Mesendoderm (in vitro differentiated cells): ENCODE results near the gene RBFOX1.

Source experiments
- DNase-seq: peaks from one replicate; pipeline ENCODE4 v3.0.0; 2013
- H2AK5ac ChIP-seq: 2 replicates; pipeline ENCODE4 v1.6.1; 2013; ENCODE audit warnings: low read length, inconsistent platforms
- H2BK120ac ChIP-seq: 2 replicates; pipeline ENCODE4 v1.6.1; 2013; ENCODE audit warnings: low read depth, mild to moderate bottlenecking, low read length, moderate library complexity, mixed read lengths
- H2BK15ac ChIP-seq: replicated peaks from 2 replicates; pipeline ENCODE4 v1.6.1; 2013; ENCODE audit warnings: low read depth, mild to moderate bottlenecking, moderate library complexity
- H2BK5ac ChIP-seq: 2 replicates; pipeline ENCODE4 v1.6.1; 2013; ENCODE audit warnings: low read length, inconsistent platforms
- H3K18ac ChIP-seq: 2 replicates; pipeline ENCODE4 v1.6.1; 2013; ENCODE audit warnings: mild to moderate bottlenecking, low read length, mixed read lengths
- H3K23ac ChIP-seq: one replicate; pipeline ENCODE4 v1.6.1; 2013; ENCODE audit warnings: low read length
- H3K27ac ChIP-seq: 2 replicates; pipeline ENCODE4 v1.5.1; 2013; ENCODE audit warnings: low read depth, mild to moderate bottlenecking, inconsistent platforms, low read length, moderate library complexity
- H3K27me3 ChIP-seq: 2 replicates; pipeline ENCODE4 v1.6.1; 2013; ENCODE audit warnings: low read length, control low read depth, mild to moderate bottlenecking, inconsistent platforms; ENCODE audit not compliant: insufficient read depth, poor library complexity
- H3K36me3 ChIP-seq: 2 replicates; pipeline ENCODE4 v1.6.1; 2013; ENCODE audit warnings: low read length, inconsistent platforms; ENCODE audit not compliant: control insufficient read depth, insufficient read depth
- H3K4ac ChIP-seq: one replicate; pipeline ENCODE4 v1.6.1; 2013; ENCODE audit warnings: low read depth, mild to moderate bottlenecking, low read length, moderate library complexity
- H3K4me1 ChIP-seq: 2 replicates; pipeline ENCODE4 v1.6.1; 2013; ENCODE audit warnings: low read depth, low read length, inconsistent platforms; ENCODE audit not compliant: control insufficient read depth
- H3K4me2 ChIP-seq: 2 replicates; pipeline ENCODE4 v1.6.1; 2013; ENCODE audit warnings: low read length
- H3K4me3 ChIP-seq: 2 replicates; pipeline ENCODE4 v1.5.1; 2013; ENCODE audit warnings: mild to moderate bottlenecking, low read length
- H3K56ac ChIP-seq: one replicate; pipeline ENCODE4 v1.6.1; 2013; ENCODE audit warnings: low read length
- H3K79me1 ChIP-seq: 2 replicates; pipeline ENCODE4 v1.6.1; 2013; ENCODE audit warnings: low read length, inconsistent platforms
- H3K79me2 ChIP-seq: 2 replicates; pipeline ENCODE4 v1.6.1; 2013; ENCODE audit warnings: mild to moderate bottlenecking, low read length; ENCODE audit not compliant: control insufficient read depth, insufficient read depth
- H3K9ac ChIP-seq: 2 replicates; pipeline ENCODE4 v1.6.1; 2013; ENCODE audit warnings: low read length, inconsistent platforms
- H4K5ac ChIP-seq: one replicate; pipeline ENCODE4 v1.6.1; 2013; ENCODE audit warnings: low read length
- H4K8ac ChIP-seq: one replicate; pipeline ENCODE4 v1.6.1; 2013; ENCODE audit warnings: low read depth, mild to moderate bottlenecking, control low read depth, low read length, moderate library complexity
- WGBS: extraction: QIAGEN DNeasy Blood & Tissue Kit; methylation state at CpG from one replicate; pipeline ENCODE4 v1.1.7; 2013; ENCODE audit warnings: low lambda C conversion rate, missing lambda C conversion rate; ENCODE audit not compliant: insufficient coverage; ENCODE audit errors: extremely low coverage; 5-methylcytosine and 5-hydroxymethylcytosine counted together

The RBFOX1 gene

DNA sequence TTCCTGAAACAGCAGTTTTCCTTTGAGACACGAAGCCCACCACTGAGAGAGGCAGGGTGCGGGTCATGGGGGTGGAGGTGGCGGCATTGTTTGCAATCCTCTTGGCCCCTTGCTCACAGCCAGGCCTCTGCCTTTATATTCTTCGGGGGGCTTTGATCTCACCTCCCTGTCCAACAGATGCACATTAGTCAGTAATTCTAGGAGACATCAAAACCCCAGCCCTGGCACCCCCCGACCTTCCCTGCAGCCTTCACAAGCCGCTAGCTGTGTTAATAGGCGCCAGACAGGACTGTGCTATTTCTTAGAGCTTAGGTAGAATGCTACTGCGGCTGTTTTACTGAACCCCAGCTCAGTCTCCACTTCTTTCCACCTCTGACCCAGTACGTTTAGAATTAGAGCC lies 212.6 kb downstream of the RBFOX1 start:
- H2AK5ac ChIP-seq, result no peak overlapping the region
- no peak overlapping the region for H3K23ac ChIP-seq
- H4K5ac ChIP-seq, result no peak overlapping the region
- no peak overlapping the region for H2BK5ac ChIP-seq
- no peaks in the 10 kb centered on the region for H3K79me1 ChIP-seq
- H3K4me3 ChIP-seq, result no peak overlapping the region
- H3K4ac ChIP-seq, result no peak overlapping the region
- no peak overlapping the region for H3K18ac ChIP-seq
- H4K8ac ChIP-seq, result no peak overlapping the region
- H3K4me1 ChIP-seq, result no peaks in the 10 kb centered on the region
- H3K27ac ChIP-seq, result no peak overlapping the region
- no peak overlapping the region for H3K4me2 ChIP-seq
- H3K56ac ChIP-seq, result no peak overlapping the region
- H2BK120ac ChIP-seq, result peak overlapping the region; percentile 8
- H3K36me3 ChIP-seq, result no peaks in the 10 kb centered on the region
- H3K27me3 ChIP-seq, result no peaks in the 10 kb centered on the region
- DNase-seq, result no peak
- no peak overlapping the region for H2BK15ac ChIP-seq
- no CpG with 5 or more reads among the region's 9 CpGs for WGBS
- H3K79me2 ChIP-seq, result no peaks in the 10 kb centered on the region
- H3K9ac ChIP-seq, result no peak overlapping the region

GRCh38 chr16:7546948-7547347 lies 214.3 kb downstream of the RBFOX1 start:
- Histone ChIP-seq H3K4ac (no peak overlapping the region), H3K4me3 (no peak overlapping the region), H4K5ac (no peak overlapping the region), H2BK5ac (no peak overlapping the region), H3K27me3 (no peaks in the 10 kb centered on the region), H3K4me2 (no peak overlapping the region), H3K79me2 (no peaks in the 10 kb centered on the region), H3K36me3 (no peaks in the 10 kb centered on the region), H3K9ac (no peak overlapping the region), H2BK120ac (no peak overlapping the region), H3K18ac (no peak overlapping the region), H2BK15ac (no peak overlapping the region), H2AK5ac (no peak overlapping the region), H4K8ac (no peak overlapping the region), H3K56ac (no peak overlapping the region), H3K27ac (no peak overlapping the region), H3K23ac (no peak overlapping the region), H3K4me1 (no peaks in the 10 kb centered on the region), H3K79me1 (no peaks in the 10 kb centered on the region)
- no peak for DNase-seq
- WGBS, result no CpG with 5 or more reads among the region's 4 CpGs

DNA sequence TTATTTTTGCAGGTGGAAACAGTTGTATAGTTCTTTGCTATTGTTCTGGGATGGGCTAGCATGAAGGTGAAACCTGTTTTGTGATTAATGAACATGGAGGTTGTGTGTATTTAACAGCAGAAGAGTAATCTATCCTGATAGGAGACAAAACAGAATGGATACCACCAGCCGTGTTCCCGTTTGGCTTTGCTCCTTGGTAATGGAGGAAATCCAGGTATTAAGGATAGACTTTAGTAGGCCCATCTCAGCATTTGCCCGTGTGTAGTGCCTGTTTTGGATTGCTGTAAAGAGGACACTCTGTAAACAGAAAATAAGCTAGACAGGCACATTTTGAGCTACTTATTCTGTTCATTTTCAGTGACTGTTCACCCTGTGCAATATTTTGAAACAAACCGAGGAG lies 215.1 kb downstream of the RBFOX1 start:
- no peak overlapping the region for H2BK15ac ChIP-seq

DNA sequence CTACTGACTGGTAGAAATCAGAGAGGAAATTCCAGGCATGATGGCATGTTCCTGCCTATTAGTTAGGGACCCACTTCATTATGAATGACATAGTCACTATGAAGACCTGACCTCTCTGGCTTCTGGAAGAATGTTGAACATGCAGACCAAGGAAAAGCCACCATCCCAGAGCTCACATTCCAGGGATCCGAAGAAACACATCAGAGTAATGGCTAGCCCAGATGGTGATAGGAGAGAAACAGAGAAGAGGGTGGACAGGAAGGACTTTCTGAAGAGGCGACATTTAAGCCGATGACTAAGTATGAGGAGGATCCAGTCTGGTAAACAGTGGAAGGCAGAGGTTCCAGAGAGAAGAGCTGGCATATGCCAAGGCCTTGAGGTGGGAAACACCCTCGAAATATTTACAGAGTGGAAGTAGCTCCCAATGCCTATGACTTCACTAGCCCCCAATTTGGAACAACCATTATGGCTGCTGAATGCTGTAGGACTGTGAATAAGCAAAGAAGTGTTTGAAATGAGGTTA lies 216.2 kb downstream of the RBFOX1 start:
- Histone ChIP-seq H2BK5ac (no peak overlapping the region), H3K9ac (no peak overlapping the region), H4K8ac (no peak overlapping the region), H3K4ac (no peak overlapping the region), H3K4me2 (no peak overlapping the region), H2BK120ac (no peak overlapping the region), H3K4me3 (no peak overlapping the region), H3K27ac (no peak overlapping the region), H3K79me1 (no peaks in the 10 kb centered on the region), H3K79me2 (no peaks in the 10 kb centered on the region), H3K18ac (no peak overlapping the region), H3K27me3 (no peaks in the 10 kb centered on the region), H2BK15ac (no peak overlapping the region), H3K23ac (no peak overlapping the region), H3K36me3 (no peaks in the 10 kb centered on the region), H2AK5ac (no peak overlapping the region), H4K5ac (no peak overlapping the region), H3K56ac (no peak overlapping the region), H3K4me1 (no peaks in the 10 kb centered on the region)
- WGBS, result no CpG with 5 or more reads among the region's 4 CpGs
- DNase-seq, result no peak

More for the DNA sequence above, 215.1 kb downstream of the RBFOX1 start:
- H3K79me1 ChIP-seq, result no peaks in the 10 kb centered on the region
- no peak overlapping the region for H3K23ac ChIP-seq
- no peak overlapping the region for H3K4me2 ChIP-seq
- no peak overlapping the region for H4K5ac ChIP-seq
- no peak overlapping the region for H2BK5ac ChIP-seq
- H3K4me3 ChIP-seq, result no peak overlapping the region
- no peak overlapping the region for H3K4ac ChIP-seq
- H3K4me1 ChIP-seq, result no peaks in the 10 kb centered on the region
- H3K79me2 ChIP-seq, result no peaks in the 10 kb centered on the region
- H4K8ac ChIP-seq, result no peak overlapping the region
- DNase-seq, result no peak
- no peaks in the 10 kb centered on the region for H3K27me3 ChIP-seq
- H3K27ac ChIP-seq, result no peak overlapping the region
- H3K36me3 ChIP-seq, result no peaks in the 10 kb centered on the region
- H2AK5ac ChIP-seq, result no peak overlapping the region
- H3K18ac ChIP-seq, result no peak overlapping the region
- no peak overlapping the region for H2BK120ac ChIP-seq
- no peak overlapping the region for H3K56ac ChIP-seq
- WGBS, result no CpG with 5 or more reads among the region's 4 CpGs
- no peak overlapping the region for H3K9ac ChIP-seq

- Histone ChIP-seq H3K36me3 (no peaks in the 10 kb centered on the region), H3K27ac (no peak overlapping the region), H3K23ac (no peak overlapping the region), H3K18ac (no peak overlapping the region), H3K9ac (no peak overlapping the region), H3K4me2 (no peak overlapping the region), H3K27me3 (no peaks in the 10 kb centered on the region), H3K79me1 (no peaks in the 10 kb centered on the region), H3K4ac (no peak overlapping the region), H3K4me1 (no peaks in the 10 kb centered on the region), H2AK5ac (no peak overlapping the region), H2BK5ac (no peak overlapping the region), H4K8ac (no peak overlapping the region), H3K79me2 (no peaks in the 10 kb centered on the region), H3K56ac (no peak overlapping the region), H3K4me3 (no peak overlapping the region), H2BK120ac (no peak overlapping the region), H4K5ac (no peak overlapping the region), H2BK15ac (no peak overlapping the region)
- WGBS, result no CpG with 5 or more reads among the region's 7 CpGs
- peak; percentile 48 for DNase-seq
These were observed 217.5 kb downstream of the RBFOX1 start for GRCh38 chr16:7550096-7550495.

GRCh38 chr16:7555459-7555858 lies 222.8 kb downstream of the RBFOX1 start:
- Histone ChIP-seq H3K79me1 (no peaks in the 10 kb centered on the region), H3K4me1 (no peaks in the 10 kb centered on the region), H3K4me3 (no peak overlapping the region), H2BK5ac (no peak overlapping the region), H3K9ac (no peak overlapping the region), H4K5ac (no peak overlapping the region), H3K18ac (no peak overlapping the region), H3K36me3 (no peaks in the 10 kb centered on the region), H4K8ac (no peak overlapping the region), H3K27ac (no peak overlapping the region), H3K23ac (no peak overlapping the region), H3K4me2 (no peak overlapping the region), H3K4ac (no peak overlapping the region), H3K56ac (no peak overlapping the region), H2BK15ac (no peak overlapping the region), H2AK5ac (no peak overlapping the region), H3K27me3 (no peaks in the 10 kb centered on the region), H3K79me2 (no peaks in the 10 kb centered on the region), H2BK120ac (no peak overlapping the region)
- DNase-seq, result no peak
- no CpG with 5 or more reads among the region's 7 CpGs for WGBS
